K562 (cell line): Measurements from ENCODE around the gene SOX12. TPM values are rescaled to one million over a fixed set of nuclear protein-coding genes. Genes with fewer than 3 reads are reported as not detected.

Source experiments
- AFF1 ChIP-seq, 2 experiments: fragments of 450-650 bp; IDR thresholded peaks; 2 replicates each; pipeline ENCODE4 v1.6.1; 2018; ENCODE audit warnings: mild to moderate bottlenecking in 2 of 2, low read depth in 1 of 2; ENCODE audit not compliant: partially characterized antibody in 2 of 2
- SMAD3 ChIP-seq: fragments of 450-650 bp; formaldehyde crosslinking; conservative IDR thresholded peaks from 2 replicates; pipeline ENCODE4 v1.4.0; 2020; ENCODE audit warnings: mild to moderate bottlenecking
- TAF9B ChIP-seq: fragments of 450-650 bp; IDR thresholded peaks from 2 replicates; pipeline ENCODE4 v1.6.1; 2018; ENCODE audit warnings: mild to moderate bottlenecking; ENCODE audit not compliant: partially characterized antibody
- ZNF311 ChIP-seq: fragments of 250-450 bp; sonication (Bioruptor Pico); IDR thresholded peaks from 2 replicates; pipeline ENCODE4 v1.4.0; 2020; ENCODE audit warnings: mild to moderate bottlenecking, moderate library complexity
- polyA plus RNA-seq, 8 experiments: library from polyadenylated mRNA; depleted of rRNA in 4 of 8; stranded (reverse) in 5 of 8; unstranded in 3 of 8; fragments of >200 nt; fragmentation: Nextera tagmentation in 2 of 8; fragmentation: Illumina TruSeq in 1 of 8; extraction: Ambion mirVana in 2 of 8; extraction: Trizol in 1 of 8; gene quantifications; 2 replicates each; pipeline versions ENCODE4 v1.2.1 to v1.2.3, GENCODE V29; 2011 to 2014; ENCODE audit warnings: inconsistent platforms in 1 of 8, missing spikeins in 1 of 8
- total RNA-seq, 7 experiments: library from RNA; depleted of rRNA in 6 of 7; stranded (reverse); fragments of >200 nt in 6 of 7; fragmentation: Illumina TruSeq in 2 of 7; extraction: Trizol in 2 of 7; gene quantifications; 2 replicates each; pipeline versions ENCODE4 v1.2.1 to v1.2.3, GENCODE V29; 2011 to 2021; ENCODE audit warnings: low replicate concordance in 1 of 7
- TF ChIP-seq, protein P1 (sequence below): fragments of 450-650 bp; IDR thresholded peaks from 2 replicates; pipeline ENCODE4 v1.6.1; 2018; ENCODE audit not compliant: partially characterized antibody

The SOX12 gene
- total and polyA plus RNA-seq, 9 of the 15 experiments (the other 6 are each of a cell fraction or from before 2014, with no cell fraction given) = 0.42 to 26.3 (median 2.6) TPM

- TF ChIP-seq AFF1 (IDR thresholded peaks at IDR 0.05; ENCODE audit: low read depth in 1 of 2, partially characterized antibody in 2 of 2) (peak in 1 of 2 experiments; percentile 19), ZNF311 (CRISPR knock-in tag) (0 out of 2 replicates have a peak, but pooled peaks have one; percentile 20), SMAD3 (CRISPR knock-in tag) (no peak), TAF9B (peak; percentile 49)
- TF ChIP-seq, protein P1, sequence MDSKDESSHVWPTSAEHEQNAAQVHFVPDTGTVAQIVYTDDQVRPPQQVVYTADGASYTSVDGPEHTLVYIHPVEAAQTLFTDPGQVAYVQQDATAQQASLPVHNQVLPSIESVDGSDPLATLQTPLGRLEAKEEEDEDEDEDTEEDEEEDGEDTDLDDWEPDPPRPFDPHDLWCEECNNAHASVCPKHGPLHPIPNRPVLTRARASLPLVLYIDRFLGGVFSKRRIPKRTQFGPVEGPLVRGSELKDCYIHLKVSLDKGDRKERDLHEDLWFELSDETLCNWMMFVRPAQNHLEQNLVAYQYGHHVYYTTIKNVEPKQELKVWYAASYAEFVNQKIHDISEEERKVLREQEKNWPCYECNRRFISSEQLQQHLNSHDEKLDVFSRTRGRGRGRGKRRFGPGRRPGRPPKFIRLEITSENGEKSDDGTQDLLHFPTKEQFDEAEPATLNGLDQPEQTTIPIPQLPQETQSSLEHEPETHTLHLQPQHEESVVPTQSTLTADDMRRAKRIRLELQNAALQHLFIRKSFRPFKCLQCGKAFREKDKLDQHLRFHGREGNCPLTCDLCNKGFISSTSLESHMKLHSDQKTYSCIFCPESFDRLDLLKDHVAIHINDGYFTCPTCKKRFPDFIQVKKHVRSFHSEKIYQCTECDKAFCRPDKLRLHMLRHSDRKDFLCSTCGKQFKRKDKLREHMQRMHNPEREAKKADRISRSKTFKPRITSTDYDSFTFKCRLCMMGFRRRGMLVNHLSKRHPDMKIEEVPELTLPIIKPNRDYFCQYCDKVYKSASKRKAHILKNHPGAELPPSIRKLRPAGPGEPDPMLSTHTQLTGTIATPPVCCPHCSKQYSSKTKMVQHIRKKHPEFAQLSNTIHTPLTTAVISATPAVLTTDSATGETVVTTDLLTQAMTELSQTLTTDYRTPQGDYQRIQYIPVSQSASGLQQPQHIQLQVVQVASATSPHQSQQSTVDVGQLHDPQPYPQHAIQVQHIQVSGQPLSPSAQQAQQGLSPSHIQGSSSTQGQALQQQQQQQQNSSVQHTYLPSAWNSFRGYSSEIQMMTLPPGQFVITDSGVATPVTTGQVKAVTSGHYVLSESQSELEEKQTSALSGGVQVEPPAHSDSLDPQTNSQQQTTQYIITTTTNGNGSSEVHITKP = peak; percentile 61
These were observed 50.0 kb downstream of the SOX12 start (continued) for GRCh38 chr20:375265-375889.
